Measurements from ENCODE around the gene FAM20A. TPM values are rescaled to one million over a fixed set of nuclear protein-coding genes. Genes with fewer than 3 reads are reported as not detected.

Gene FAM20A
- total RNA-seq, 1 experiment from 2014 or later = not detected

GRCh38 chr17:68595496-68595895 is 5.7 kb downstream of the FAM20A start:
- Histone ChIP-seq H3K36me3 (ENCODE audit: control insufficient read depth in 1 of 2, insufficient read depth in 2 of 2, low read length in 2 of 2) (no peaks in the 10 kb centered on the region), H3K9ac (ENCODE audit: low read length) (no peak overlapping the region), H3K27me3 (ENCODE audit: insufficient read depth, low read length) (no peaks in the 10 kb centered on the region), H3K79me2 (ENCODE audit: insufficient read depth, low read length) (no peaks in the 10 kb centered on the region), H3K9me3 (ENCODE audit: control insufficient read depth in 1 of 2, insufficient read depth in 1 of 2, low read depth in 1 of 2, low read length in 2 of 2) (no peaks in the 10 kb centered on the region), H3K4me2 (ENCODE audit: low read length) (no peak overlapping the region), H3K9me2 (ENCODE audit: insufficient read depth) (no peaks in the 10 kb centered on the region), H2AFZ (ENCODE audit: low read depth, low read length, poor library complexity, severe bottlenecking) (no peak overlapping the region), H3K27ac (ENCODE audit: low read depth, low read length) (no peak overlapping the region), H4K20me1 (ENCODE audit: insufficient read depth) (no peaks in the 10 kb centered on the region), H3K4me1 (ENCODE audit: control insufficient read depth in 1 of 2, insufficient read depth in 2 of 2, low read length in 2 of 2) (no peaks in the 10 kb centered on the region), H3K4me3 (replicated peaks in 1 of 2; ENCODE audit: low read depth in 1 of 2, low read length in 2 of 2) (no peak overlapping the region)
- TF ChIP-seq, protein P1, sequence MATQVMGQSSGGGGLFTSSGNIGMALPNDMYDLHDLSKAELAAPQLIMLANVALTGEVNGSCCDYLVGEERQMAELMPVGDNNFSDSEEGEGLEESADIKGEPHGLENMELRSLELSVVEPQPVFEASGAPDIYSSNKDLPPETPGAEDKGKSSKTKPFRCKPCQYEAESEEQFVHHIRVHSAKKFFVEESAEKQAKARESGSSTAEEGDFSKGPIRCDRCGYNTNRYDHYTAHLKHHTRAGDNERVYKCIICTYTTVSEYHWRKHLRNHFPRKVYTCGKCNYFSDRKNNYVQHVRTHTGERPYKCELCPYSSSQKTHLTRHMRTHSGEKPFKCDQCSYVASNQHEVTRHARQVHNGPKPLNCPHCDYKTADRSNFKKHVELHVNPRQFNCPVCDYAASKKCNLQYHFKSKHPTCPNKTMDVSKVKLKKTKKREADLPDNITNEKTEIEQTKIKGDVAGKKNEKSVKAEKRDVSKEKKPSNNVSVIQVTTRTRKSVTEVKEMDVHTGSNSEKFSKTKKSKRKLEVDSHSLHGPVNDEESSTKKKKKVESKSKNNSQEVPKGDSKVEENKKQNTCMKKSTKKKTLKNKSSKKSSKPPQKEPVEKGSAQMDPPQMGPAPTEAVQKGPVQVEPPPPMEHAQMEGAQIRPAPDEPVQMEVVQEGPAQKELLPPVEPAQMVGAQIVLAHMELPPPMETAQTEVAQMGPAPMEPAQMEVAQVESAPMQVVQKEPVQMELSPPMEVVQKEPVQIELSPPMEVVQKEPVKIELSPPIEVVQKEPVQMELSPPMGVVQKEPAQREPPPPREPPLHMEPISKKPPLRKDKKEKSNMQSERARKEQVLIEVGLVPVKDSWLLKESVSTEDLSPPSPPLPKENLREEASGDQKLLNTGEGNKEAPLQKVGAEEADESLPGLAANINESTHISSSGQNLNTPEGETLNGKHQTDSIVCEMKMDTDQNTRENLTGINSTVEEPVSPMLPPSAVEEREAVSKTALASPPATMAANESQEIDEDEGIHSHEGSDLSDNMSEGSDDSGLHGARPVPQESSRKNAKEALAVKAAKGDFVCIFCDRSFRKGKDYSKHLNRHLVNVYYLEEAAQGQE (IDR thresholded peaks at IDR 0.05; ENCODE audit: low read depth) = no peak
- TF ChIP-seq RAD21 (IDR thresholded peaks at IDR 0.05; ENCODE audit: low read depth) (no peak), EZH2phosphoT487 (IDR thresholded peaks at IDR 0.05; ENCODE audit: borderline replicate concordance) (no peak), SRF (IDR thresholded peaks at IDR 0.05; ENCODE audit: low read depth) (no peak), POLR2AphosphoS5 (IDR thresholded peaks at IDR 0.05; ENCODE audit: low read depth, low read length) (no peak), SP1 (IDR thresholded peaks at IDR 0.05; ENCODE audit: low read depth) (no peak)
- TF ChIP-seq, protein P2, sequence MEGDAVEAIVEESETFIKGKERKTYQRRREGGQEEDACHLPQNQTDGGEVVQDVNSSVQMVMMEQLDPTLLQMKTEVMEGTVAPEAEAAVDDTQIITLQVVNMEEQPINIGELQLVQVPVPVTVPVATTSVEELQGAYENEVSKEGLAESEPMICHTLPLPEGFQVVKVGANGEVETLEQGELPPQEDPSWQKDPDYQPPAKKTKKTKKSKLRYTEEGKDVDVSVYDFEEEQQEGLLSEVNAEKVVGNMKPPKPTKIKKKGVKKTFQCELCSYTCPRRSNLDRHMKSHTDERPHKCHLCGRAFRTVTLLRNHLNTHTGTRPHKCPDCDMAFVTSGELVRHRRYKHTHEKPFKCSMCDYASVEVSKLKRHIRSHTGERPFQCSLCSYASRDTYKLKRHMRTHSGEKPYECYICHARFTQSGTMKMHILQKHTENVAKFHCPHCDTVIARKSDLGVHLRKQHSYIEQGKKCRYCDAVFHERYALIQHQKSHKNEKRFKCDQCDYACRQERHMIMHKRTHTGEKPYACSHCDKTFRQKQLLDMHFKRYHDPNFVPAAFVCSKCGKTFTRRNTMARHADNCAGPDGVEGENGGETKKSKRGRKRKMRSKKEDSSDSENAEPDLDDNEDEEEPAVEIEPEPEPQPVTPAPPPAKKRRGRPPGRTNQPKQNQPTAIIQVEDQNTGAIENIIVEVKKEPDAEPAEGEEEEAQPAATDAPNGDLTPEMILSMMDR (IDR thresholded peaks at IDR 0.05 in 2 of 3, conservative IDR thresholded peaks at IDR 0.05 in 1 of 3; ENCODE audit: borderline replicate concordance in 1 of 3, insufficient read depth in 1 of 3, low read depth in 2 of 3, low read length in 2 of 3) = no peak
- TF ChIP-seq, protein P3, sequence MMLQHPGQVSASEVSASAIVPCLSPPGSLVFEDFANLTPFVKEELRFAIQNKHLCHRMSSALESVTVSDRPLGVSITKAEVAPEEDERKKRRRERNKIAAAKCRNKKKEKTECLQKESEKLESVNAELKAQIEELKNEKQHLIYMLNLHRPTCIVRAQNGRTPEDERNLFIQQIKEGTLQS (IDR thresholded peaks at IDR 0.05) = no peak
- intact Hi-C loops (cut with micrococcal nuclease) = no loop called here
- BruUV-seq (replicated peaks) = no TSS peak
- RAD21 ChIA-PET (ENCODE audit: low non-redundant PET in 1 of 2, low total read pairs in 2 of 2, uncharacterized antibody in 2 of 2, unreplicated experiment in 2 of 2) = no interaction called here
- ATAC-seq = no peak
- CTCF ChIA-PET = no interaction called here
- DNase-seq (ENCODE audit: low read depth, low spot score) = no peak
- POLR2A ChIA-PET = no interaction called here

All from HCT116 (cell line).